Tongue (tissue), 2 donors: Measurements from ENCODE around the gene ULBP3. TPM values are rescaled to one million over a fixed set of nuclear protein-coding genes. Genes with fewer than 3 reads are reported as not detected.
"Not testable (repeated sequence)": the region's sequence is repeated elsewhere in the genome, so short reads cannot be mapped to it uniquely, and the experiment has no call there.

Source experiments
- DNase-seq: peaks from one replicate; pipeline ENCODE4 v3.0.0-alpha.2; 2015
- total RNA-seq: library from RNA; depleted of rRNA; stranded (reverse); fragments of >200 nt; gene quantifications from one replicate; pipeline ENCODE4 v1.2.3, GENCODE V29; 2014

ULBP3 gene
- total RNA-seq, 1 donor from 2014 or later: 1.8 TPM

DNA sequence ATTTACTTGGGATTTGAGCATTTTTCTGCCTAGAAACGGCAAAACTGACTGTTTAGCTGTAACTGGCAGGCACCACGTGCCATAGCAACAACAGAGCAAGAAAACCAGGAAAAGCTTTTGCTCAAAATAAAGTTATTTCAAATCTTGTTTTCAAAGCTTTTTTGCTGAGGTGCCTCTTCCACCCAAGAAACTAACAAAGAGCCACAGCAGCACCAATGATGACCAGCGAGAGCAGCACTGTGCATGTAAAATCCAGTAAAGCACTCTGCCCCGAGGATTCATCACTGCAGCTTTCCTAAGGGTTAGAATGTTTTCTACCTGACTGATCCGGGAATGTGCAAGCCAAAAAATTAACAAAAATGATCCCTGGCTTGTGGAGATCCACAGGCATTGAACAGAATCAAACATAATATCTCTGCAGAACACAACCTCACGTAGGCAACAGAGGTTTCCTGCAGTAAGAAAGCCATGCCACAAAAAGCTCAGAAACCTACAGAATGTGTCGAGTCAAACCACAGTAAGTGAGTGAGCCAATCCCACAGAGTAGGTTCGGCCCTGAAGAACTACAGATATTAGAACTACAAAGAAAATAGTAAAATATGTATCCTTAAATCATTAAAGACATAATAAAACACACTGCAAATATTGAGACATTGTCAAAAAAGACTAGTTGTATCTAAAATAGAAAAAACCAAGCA lies 7.4 kb upstream of the ULBP3 start:
- DNase-seq: no peak

GRCh38 chr6:150075034-150075421 lies 6.1 kb upstream of the ULBP3 start:
- DNase-seq: no peak

DNA sequence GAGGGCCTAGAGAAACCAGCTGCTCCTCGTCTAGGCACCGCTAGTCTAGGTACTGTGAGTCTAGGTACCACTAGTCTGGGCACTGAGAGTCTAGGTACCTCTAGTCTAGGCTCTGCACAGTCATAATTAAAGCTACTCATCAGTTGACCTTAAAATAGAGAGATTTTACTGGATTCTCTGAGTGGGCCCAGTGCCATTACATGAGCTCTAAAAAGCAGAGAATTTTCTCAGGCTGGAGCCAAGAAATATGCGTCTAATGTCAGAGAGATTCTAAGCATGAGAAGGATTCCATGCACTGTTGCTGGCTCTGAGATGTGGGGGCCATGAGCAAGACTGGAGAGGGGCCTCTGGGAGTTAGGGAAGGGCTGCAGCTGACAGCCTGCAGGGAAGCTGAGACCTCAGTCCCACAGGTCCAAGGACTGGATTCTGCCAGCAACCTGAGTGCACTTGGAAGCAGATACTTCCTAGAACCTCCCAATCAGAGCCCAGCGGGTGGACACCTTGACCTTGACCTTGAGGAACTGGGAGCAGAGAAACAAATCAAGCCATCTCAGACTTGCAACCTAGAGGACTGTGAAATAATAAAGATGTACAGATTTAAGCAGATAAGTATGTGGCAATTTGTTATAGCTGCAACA lies 5.6 kb upstream of the ULBP3 start:
- peak; percentile 43 for DNase-seq

DNA sequence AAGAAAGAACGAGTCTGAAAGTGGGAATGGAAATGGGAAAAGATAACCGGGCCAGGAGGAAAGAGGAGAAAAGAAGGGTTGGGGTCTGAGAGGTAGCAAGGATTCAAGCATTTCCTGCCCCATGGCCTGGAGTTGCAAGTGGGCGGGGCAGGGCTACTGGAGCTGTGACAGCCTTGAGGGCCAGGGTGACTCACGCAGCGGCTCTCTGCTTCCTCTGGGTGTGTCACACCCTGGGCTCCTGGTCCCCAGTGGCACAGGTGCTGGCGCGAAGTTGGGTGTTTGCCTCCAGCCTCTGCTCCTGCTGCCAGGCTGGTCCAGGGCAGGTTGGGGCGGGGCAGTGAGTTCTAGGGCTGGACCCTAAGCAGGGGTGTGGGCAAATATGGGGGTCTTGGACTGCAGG lies 3.3 kb upstream of the ULBP3 start:
- no peak for DNase-seq

- no peak for DNase-seq
Measured at GRCh38 chr6:150070236-150070818, 1.4 kb upstream of the ULBP3 start.

- DNase-seq: no peak
Measured at GRCh38 chr6:150069706-150070105, 785 bp upstream of the ULBP3 start.

DNA sequence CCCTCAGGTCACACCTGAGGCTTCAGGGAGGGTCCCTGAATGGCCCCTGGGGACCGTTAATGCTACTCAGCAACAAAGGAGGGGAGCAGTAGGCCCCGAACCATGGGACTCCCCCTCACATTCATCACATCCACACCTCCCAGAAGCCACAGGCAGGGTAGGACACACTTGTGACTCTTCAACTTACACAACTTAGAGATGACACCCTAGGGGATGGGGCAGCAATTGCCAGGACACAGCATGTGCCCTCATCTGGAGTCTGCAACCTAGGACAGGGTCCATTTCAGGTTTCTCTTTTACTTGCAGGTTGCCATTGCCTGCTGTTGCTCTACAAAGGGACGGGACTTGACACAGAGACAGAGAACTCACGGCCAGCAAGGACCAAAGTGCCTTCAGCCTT lies 770 bp downstream of the ULBP3 start:
- DNase-seq: no peak

DNA sequence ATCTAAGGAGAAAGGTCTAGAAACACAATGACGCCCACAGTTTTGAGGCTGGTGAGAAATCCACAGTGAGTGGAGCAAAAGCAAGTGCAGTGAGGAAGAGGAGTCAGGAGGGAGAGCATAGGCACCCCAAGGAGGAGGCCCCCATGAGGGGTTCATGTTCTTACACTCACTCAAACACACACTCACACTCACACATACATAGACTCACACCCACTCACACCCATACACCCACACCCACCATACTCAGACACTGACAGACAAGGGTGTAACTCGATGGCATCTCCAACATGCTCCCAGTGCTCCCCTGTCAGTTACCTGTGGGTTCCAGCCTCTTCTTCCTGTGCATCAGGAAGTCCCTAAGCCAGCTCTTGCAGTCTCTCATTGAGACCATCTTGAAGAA lies 3.8 kb downstream of the ULBP3 start:
- DNase-seq: no peak

GRCh38 chr6:150063640-150064039 lies 5.3 kb downstream of the ULBP3 start:
- DNase-seq: no peak

DNA sequence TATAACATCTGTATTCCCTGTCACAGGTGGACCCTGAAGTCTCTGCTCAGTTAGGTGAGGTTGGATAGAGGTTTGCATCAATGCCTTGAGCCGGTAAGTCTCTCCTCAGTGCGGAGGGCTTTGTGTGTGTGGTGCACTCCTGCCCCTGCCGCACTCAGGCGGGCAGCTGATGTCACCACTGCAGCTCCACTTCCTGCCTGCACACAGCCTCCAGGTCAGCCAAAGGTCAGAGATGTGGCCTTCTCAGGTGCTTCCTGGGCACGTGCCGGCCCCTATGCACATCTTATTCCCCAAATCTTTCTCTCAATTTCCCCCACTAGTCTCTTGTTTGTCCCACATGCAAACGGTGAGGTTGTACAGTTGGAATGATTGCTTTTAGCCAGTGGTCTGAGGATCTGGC lies 8.9 kb downstream of the ULBP3 start:
- DNase-seq: not testable (repeated sequence)

DNA sequence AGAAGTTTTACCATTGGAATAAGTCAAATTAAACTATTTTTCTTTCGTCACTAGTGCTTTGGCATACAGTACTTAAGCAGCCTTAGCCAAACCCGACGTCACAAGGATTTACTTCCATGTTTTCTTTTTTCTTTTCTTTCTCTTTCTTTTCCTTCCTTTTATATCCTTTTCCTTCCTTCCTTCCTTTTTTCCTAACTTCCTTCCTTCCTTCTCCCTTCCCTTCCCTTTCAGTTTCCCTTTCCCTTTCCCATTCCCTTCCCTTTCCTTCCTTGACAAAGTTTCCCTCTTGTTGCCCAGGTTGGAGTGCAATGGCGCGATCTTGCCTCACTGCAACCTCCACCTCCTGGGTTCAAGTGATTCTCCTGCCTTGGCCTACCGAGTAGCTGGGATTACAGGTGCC lies 9.9 kb downstream of the ULBP3 start:
- no peak for DNase-seq

DNA sequence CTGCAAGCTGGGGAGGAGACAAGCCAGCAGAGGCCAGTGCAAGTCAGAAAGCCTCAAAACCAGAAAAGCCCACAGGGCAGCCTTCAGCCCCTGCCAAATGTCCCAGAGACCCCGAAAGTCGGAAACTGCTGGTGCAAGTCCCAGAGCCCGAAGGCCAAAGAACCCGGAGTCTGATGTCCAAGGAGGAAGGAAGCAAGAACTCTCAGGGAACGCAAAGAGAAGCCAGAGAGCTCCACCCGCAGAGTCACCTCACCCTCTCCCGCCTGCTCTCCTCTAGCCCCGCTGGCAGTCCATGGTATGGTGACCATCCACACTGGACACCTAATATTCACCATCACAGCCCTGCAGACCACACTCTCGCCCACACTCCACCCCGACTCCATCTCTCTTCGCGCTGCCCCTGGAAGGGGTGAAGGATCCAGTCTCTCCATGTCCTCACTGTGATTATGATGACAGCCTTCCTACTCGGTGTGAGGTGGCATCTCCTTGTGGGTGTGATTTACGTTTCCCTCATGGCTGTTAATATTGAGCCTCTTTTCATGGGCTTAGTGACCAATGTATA lies 10.6 kb downstream of the ULBP3 start:
- no peak for DNase-seq

DNA sequence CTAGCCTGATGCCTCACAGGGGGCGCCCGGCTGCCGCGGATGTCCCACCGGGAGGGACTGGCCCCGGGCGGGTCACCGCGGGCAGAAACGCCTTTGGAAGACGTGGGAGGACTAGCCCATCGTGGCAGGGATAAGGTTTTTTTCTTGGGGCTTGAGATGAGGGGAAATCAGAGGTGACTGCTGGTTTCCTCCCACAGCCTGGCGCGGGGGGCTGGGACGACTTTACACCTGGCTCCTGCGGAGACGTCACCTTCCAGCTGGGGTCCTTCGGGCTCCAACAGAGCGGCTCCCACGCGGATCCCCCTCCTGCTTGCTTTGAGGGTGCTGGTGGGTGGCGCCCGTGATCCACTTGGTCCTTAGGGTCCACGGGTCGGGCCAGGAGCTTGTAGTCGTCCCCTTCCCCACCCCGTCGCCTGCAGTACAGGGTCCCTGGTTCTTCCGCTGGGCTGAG lies 11.4 kb downstream of the ULBP3 start:
- no peak for DNase-seq

- no peak for DNase-seq
Measured at GRCh38 chr6:150056916-150057315, 12.0 kb downstream of the ULBP3 start.

- DNase-seq: no peak
Measured at GRCh38 chr6:150056156-150056555, 12.8 kb downstream of the ULBP3 start.

- DNase-seq: no peak
Measured at GRCh38 chr6:150055131-150055530, 13.8 kb downstream of the ULBP3 start.

GRCh38 chr6:150053450-150053849 lies 15.5 kb downstream of the ULBP3 start:
- DNase-seq: no peak

DNA sequence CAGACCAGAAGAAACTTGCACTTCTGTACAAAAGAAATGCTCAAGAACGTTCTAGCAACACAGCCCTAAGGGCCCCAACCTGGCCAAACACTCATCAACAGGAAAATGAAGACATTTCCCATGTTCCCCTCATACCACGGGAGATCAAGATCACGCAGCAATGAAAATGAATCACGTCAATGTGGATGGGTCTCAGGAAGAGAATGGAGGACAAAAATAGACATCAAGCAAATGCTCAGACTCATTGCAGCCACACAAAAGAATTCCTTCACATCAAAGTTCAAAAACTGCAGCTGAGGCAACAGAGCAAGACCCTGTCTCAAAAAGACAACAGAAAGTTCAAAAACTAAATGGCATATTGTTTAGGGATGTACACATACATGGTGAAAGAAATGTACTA lies 18.1 kb downstream of the ULBP3 start:
- DNase-seq: no peak

DNA sequence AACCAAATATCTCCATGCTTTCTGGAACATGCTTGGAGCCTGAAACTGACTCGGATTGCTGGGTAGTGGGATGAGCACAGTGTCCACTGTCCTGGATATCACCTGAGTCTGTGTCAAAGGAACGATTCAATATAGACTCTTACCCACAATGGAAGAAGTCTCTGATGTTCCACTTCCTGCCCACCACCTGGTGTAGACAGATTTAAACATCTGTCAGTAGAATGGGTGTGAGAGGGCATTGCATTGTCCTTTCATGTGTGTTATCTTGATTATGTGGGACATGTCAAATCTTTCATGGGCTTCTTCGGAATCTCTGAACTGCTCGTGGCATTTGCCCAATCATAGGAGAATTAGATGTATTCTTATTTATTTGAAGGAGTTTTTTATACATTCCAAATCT lies 20.8 kb downstream of the ULBP3 start:
- no peak for DNase-seq

DNA sequence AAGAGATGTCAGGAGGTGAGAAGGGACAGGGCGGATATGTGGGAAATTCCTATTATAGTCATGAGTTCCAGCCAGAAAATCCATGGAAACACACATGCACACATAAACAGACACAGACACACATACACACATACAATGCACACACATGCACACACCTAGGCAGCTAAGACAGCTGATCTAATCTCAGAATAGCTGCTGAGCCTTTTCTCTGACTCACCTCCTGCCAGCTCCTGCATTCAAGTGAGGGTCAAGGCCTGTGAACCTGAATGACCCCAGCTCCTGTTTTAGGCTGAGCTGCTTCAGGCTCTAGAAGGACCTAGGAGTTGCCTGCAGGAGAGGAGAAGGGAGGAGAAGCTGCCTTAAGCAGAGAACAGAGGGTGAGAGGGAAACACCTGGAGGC lies 22.0 kb downstream of the ULBP3 start:
- no peak for DNase-seq

- no peak for DNase-seq
Measured at GRCh38 chr6:150044621-150045145, 24.2 kb downstream of the ULBP3 start.

DNA sequence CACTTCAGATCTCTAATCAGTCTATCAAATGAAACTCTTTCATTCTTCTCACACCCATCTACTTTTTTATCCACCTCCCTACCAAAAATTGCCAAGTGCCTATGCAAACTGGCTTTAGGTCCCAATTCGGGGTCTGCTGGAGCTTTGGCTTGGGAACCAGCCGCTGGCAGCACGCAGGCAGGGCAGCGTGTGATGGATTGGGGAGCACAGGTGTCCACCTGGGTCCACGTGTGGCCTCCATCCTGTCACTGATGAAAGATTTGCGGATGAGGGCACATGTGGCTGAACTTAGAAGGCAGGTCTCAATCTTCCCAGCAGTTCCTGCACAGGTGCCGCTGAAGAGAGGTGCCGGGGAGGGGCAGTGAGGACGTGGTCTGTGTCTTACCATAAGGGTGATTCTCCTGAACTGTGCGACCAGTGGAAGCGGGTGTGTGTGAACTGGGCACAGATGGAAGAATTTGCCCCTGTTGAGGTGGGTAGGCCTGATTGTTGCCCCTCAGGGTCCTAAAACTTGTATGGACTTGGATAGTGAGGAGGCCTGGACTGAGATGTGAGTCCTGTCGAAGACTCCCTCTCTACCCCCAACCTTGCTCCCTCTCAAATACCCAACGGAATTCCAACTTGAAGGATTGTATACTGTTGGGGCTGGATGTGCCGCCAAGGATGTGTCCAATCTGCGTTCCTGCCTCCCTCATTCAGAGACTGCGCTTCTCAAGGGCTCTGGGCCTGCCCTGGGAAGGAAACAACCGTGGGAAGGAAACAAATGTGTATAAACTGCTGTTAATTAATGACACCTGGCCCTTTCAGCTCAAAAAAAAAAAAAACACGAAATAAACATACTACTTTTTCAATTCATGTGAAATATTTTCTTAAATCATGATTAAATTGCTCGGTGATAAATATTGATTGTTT lies 25.2 kb downstream of the ULBP3 start:
- no peak for DNase-seq
